Activated T-cell treated with anti-CD3 and anti-CD28 coated beads, Interleukin-2, amount 50 U/mL, for 72 hours (primary cell): ENCODE results near the gene RFFL. TPM values are rescaled to one million over a fixed set of nuclear protein-coding genes. Genes with fewer than 3 reads are reported as not detected.
A peak's percentile ranks its signal among the peaks of the same experiment; 100 is the strongest.

Source experiments
- ATAC-seq, 2 donors: fragments of 150-1000 bp; cut with Tn5 transposase; replicated peaks in 1 of 2; 2 replicates each; pipeline ENCODE4 v1.10.0; 2021; ENCODE audit warnings: moderate library complexity in 2 of 2, mild to moderate bottlenecking in 1 of 2
- DNase-seq, 2 donors: peaks; one replicate each; pipeline ENCODE4 v3.0.0; 2021 to 2022; ENCODE audit warnings: mixed read lengths in 1 of 2
- H3K27ac Mint-ChIP-seq: one replicate; pipeline ENCODE4 v1.8.0; 2022; ENCODE audit warnings: mild to moderate bottlenecking, moderate library complexity, mixed read lengths
- H3K27me3 Mint-ChIP-seq: one replicate; pipeline ENCODE4 v1.8.0; 2022; ENCODE audit warnings: low read depth, mixed read lengths
- H3K36me3 Mint-ChIP-seq, 2 donors: one replicate each; pipeline ENCODE4 v1.8.0; 2022; ENCODE audit warnings: mixed read lengths in 2 of 2, mild to moderate bottlenecking in 1 of 2; ENCODE audit not compliant: insufficient read depth in 2 of 2
- H3K4me1 Mint-ChIP-seq: one replicate; pipeline ENCODE4 v1.8.0; 2022; ENCODE audit warnings: low read depth, mixed read lengths
- H3K4me3 Mint-ChIP-seq, 2 donors: one replicate each; pipeline ENCODE4 v1.8.0; 2022; ENCODE audit warnings: mild to moderate bottlenecking in 2 of 2, mixed read lengths in 2 of 2, moderate library complexity in 2 of 2
- H3K9me3 Mint-ChIP-seq, 2 donors: one replicate each; pipeline ENCODE4 v1.8.0; 2022; ENCODE audit warnings: mixed read lengths in 2 of 2
- total RNA-seq, 2 donors: library from RNA; stranded (reverse); gene quantifications; one replicate each; pipeline ENCODE4 v1.2.3, GENCODE V29; 2022

The RFFL gene
- total RNA-seq, 2 donors from 2014 or later, result 47.7 to 50.0 TPM

- Mint-ChIP-seq H3K27ac (peak overlapping the region; percentile 75), H3K4me3 (peak overlapping the region; percentile 65 to 91), H3K9me3 (peaks cover 0 to 1% of the 10 kb centered on the region in 2 donors), H3K36me3 (peaks cover 7% of the 10 kb centered on the region in 2 donors), H3K27me3 (no peaks in the 10 kb centered on the region), H3K4me1 (peaks cover 70% of the 10 kb centered on the region)
- ATAC-seq, result no peak
- no peak for DNase-seq
These were observed 11.5 kb upstream of the RFFL start for GRCh38 chr17:35074711-35075707.

- ATAC-seq, result peak; percentile 54 to 57
These were observed 10.6 kb upstream of the RFFL start for GRCh38 chr17:35073991-35074627.

GRCh38 chr17:35073183-35073790, 9.8 kb upstream of the RFFL start:
- H3K9me3 Mint-ChIP-seq, result peaks cover 0 to 1% of the 10 kb centered on the region in 2 donors
- peak overlapping the region; percentile 98 for H3K27ac Mint-ChIP-seq
- ATAC-seq, result peak; percentile 77 to 82
- DNase-seq, result peak in 1 of 2 donors; percentile 26
- H3K27me3 Mint-ChIP-seq, result no peaks in the 10 kb centered on the region
- peaks cover 77% of the 10 kb centered on the region for H3K4me1 Mint-ChIP-seq
- H3K4me3 Mint-ChIP-seq, result peak overlapping the region; percentile 67 to 91
- H3K36me3 Mint-ChIP-seq, result peaks cover 7% of the 10 kb centered on the region in 2 donors

More at GRCh38 chr17:35073991-35074627, 10.6 kb upstream of the RFFL start:
- Mint-ChIP-seq H3K27ac (peak overlapping the region; percentile 98), H3K4me1 (peaks cover 70% of the 10 kb centered on the region), H3K27me3 (no peaks in the 10 kb centered on the region), H3K9me3 (peaks cover 0 to 1% of the 10 kb centered on the region in 2 donors), H3K36me3 (peaks cover 7% of the 10 kb centered on the region in 2 donors), H3K4me3 (peak overlapping the region; percentile 67 to 91)
- DNase-seq, result no peak

GRCh38 chr17:35069311-35069710, 5.8 kb upstream of the RFFL start:
- no peak for DNase-seq
- peak overlapping the region in 1 of 2 donors; percentile 39 for H3K4me3 Mint-ChIP-seq
- ATAC-seq, result peak in 1 of 2 donors; percentile 25
- peaks cover 86% of the 10 kb centered on the region for H3K4me1 Mint-ChIP-seq
- peaks cover 7 to 9% of the 10 kb centered on the region in 2 donors for H3K36me3 Mint-ChIP-seq
- peaks cover 0 to 1% of the 10 kb centered on the region in 2 donors for H3K9me3 Mint-ChIP-seq
- no peaks in the 10 kb centered on the region for H3K27me3 Mint-ChIP-seq
- peak overlapping the region; percentile 36 for H3K27ac Mint-ChIP-seq

GRCh38 chr17:35068249-35068648, 4.7 kb upstream of the RFFL start:
- H3K27ac Mint-ChIP-seq, result no peak overlapping the region
- H3K27me3 Mint-ChIP-seq, result no peaks in the 10 kb centered on the region
- peak overlapping the region; percentile 34 to 48 for H3K4me3 Mint-ChIP-seq
- DNase-seq, result no peak
- H3K9me3 Mint-ChIP-seq, result peaks cover 0 to 1% of the 10 kb centered on the region in 2 donors
- no peak for ATAC-seq
- H3K4me1 Mint-ChIP-seq, result peaks cover 85% of the 10 kb centered on the region
- peaks cover 7 to 9% of the 10 kb centered on the region in 2 donors for H3K36me3 Mint-ChIP-seq

GRCh38 chr17:35065880-35066279, 2.4 kb upstream of the RFFL start:
- H3K4me3 Mint-ChIP-seq, result peak overlapping the region in 1 of 2 donors; percentile 64
- H3K9me3 Mint-ChIP-seq, result no peaks in the 10 kb centered on the region
- no peak for ATAC-seq
- peaks cover 85% of the 10 kb centered on the region for H3K4me1 Mint-ChIP-seq
- no peak for DNase-seq
- no peaks in the 10 kb centered on the region for H3K27me3 Mint-ChIP-seq
- H3K36me3 Mint-ChIP-seq, result peaks cover 8% of the 10 kb centered on the region in 2 donors
- H3K27ac Mint-ChIP-seq, result no peak overlapping the region

- DNase-seq (no peak), ATAC-seq (no peak)
- H3K4me1 Mint-ChIP-seq, result peaks cover 79% of the 10 kb centered on the region
- H3K27ac Mint-ChIP-seq, result peak overlapping the region; percentile 85
- H3K9me3 Mint-ChIP-seq, result no peaks in the 10 kb centered on the region
- peak overlapping the region; percentile 58 to 62 for H3K4me3 Mint-ChIP-seq
- no peaks in the 10 kb centered on the region for H3K27me3 Mint-ChIP-seq
- peaks cover 9 to 14% of the 10 kb centered on the region in 2 donors for H3K36me3 Mint-ChIP-seq
These were observed 1.2 kb upstream of the RFFL start for GRCh38 chr17:35064516-35065215.

GRCh38 chr17:35062308-35062707, 1.2 kb downstream of the RFFL start:
- Mint-ChIP-seq H3K27ac (peak overlapping the region; percentile 26), H3K4me1 (peaks cover 66% of the 10 kb centered on the region), H3K36me3 (peaks cover 16 to 23% of the 10 kb centered on the region in 2 donors), H3K27me3 (no peaks in the 10 kb centered on the region), H3K4me3 (peak overlapping the region; percentile 25 to 55), H3K9me3 (no peaks in the 10 kb centered on the region)
- DNase-seq (no peak), ATAC-seq (no peak)

- Mint-ChIP-seq H3K4me3 (no peak overlapping the region), H3K27me3 (no peaks in the 10 kb centered on the region), H3K36me3 (peaks cover 13 to 20% of the 10 kb centered on the region in 2 donors), H3K9me3 (no peaks in the 10 kb centered on the region), H3K27ac (peak overlapping the region; percentile 78), H3K4me1 (peaks cover 52% of the 10 kb centered on the region)
- DNase-seq, result no peak
- no peak for ATAC-seq
These were observed 6.1 kb downstream of the RFFL start for GRCh38 chr17:35057332-35057915.

- H3K4me1 Mint-ChIP-seq, result peaks cover 59% of the 10 kb centered on the region
- H3K9me3 Mint-ChIP-seq, result no peaks in the 10 kb centered on the region
- peaks cover 12 to 18% of the 10 kb centered on the region in 2 donors for H3K36me3 Mint-ChIP-seq
- H3K27me3 Mint-ChIP-seq, result no peaks in the 10 kb centered on the region
- ATAC-seq, result no peak
- no peak overlapping the region for H3K4me3 Mint-ChIP-seq
- H3K27ac Mint-ChIP-seq, result no peak overlapping the region
- DNase-seq, result no peak
These were observed 7.5 kb downstream of the RFFL start for GRCh38 chr17:35056013-35056412.

GRCh38 chr17:35053204-35053603, 10.3 kb downstream of the RFFL start:
- DNase-seq (no peak), ATAC-seq (no peak)
- Mint-ChIP-seq H3K4me3 (no peak overlapping the region), H3K27ac (peak overlapping the region; percentile 96), H3K27me3 (no peaks in the 10 kb centered on the region), H3K4me1 (peaks cover 75% of the 10 kb centered on the region), H3K9me3 (no peaks in the 10 kb centered on the region), H3K36me3 (peaks cover 5 to 11% of the 10 kb centered on the region in 2 donors)

- DNase-seq, result no peak
- Mint-ChIP-seq H3K36me3 (peaks cover 5 to 10% of the 10 kb centered on the region in 2 donors), H3K9me3 (no peaks in the 10 kb centered on the region), H3K27me3 (no peaks in the 10 kb centered on the region), H3K4me3 (peak overlapping the region in 1 of 2 donors; percentile 92), H3K4me1 (peaks cover 75% of the 10 kb centered on the region), H3K27ac (peak overlapping the region; percentile 96)
- ATAC-seq, result no peak
These were observed 10.7 kb downstream of the RFFL start for GRCh38 chr17:35052780-35053179.
